ENCODE data around the gene ZNF526.

- TF ChIP-seq POLR2A (IDR thresholded peaks at IDR 0.05) (no peak), CTCF (IDR thresholded peaks at IDR 0.05) (no peak)
Measured at GRCh38 chr19:42170715-42171114, 49.4 kb upstream of the ZNF526 start.
